Measurements from ENCODE around the gene ST6GALNAC6. TPM values are rescaled to one million over a fixed set of nuclear protein-coding genes. Genes with fewer than 3 reads are reported as not detected.

ST6GALNAC6 gene
- total and polyA plus RNA-seq, 2 of the 4 experiments (the other 2 are of a cell fraction): 35.7 to 48.6 TPM

GRCh38 chr9:127946728-127947127 lies 47.3 kb upstream of the ST6GALNAC6 start:
- H3K9ac ChIP-seq (ENCODE audit: low read depth, low read length): no peak overlapping the region
- no peak for DNase-seq
- H2AFZ ChIP-seq (replicated peaks; ENCODE audit: low read length, poor library complexity): no peak overlapping the region
- peaks cover 0 to 26% of the 10 kb centered on the region in 2 experiments; a peak in 3 of 4 replicates for H3K79me1 ChIP-seq (ENCODE audit: low read depth in 1 of 2, low read length in 2 of 2)
- peak overlapping the region; percentile 86 for H2AK9ac ChIP-seq (replicated peaks; ENCODE audit: low read depth, low read length, poor library complexity)
- H3K23ac ChIP-seq (ENCODE audit: low read depth, low read length): no peak overlapping the region
- WGBS, 2 experiments (ENCODE audit: extremely low coverage in 2 of 2, insufficient read length in 1 of 2): 80% methylated on average over 1 of the region's 3 CpGs; no CpG with 5 or more reads in 1 of the 2 experiments
- no peaks in the 10 kb centered on the region for H3K9me3 ChIP-seq (ENCODE audit: control insufficient read depth, insufficient read depth, low read length)
- peaks cover 6% of the 10 kb centered on the region; the same call in 1 of the 2 replicates for H3K9me1 ChIP-seq (ENCODE audit: insufficient read depth, low read length)
- no peak for ATAC-seq (ENCODE audit: low read depth)
- H3K36me3 ChIP-seq (ENCODE audit: control insufficient read depth, insufficient read depth, low read length): peaks cover 33% of the 10 kb centered on the region
- no peak overlapping the region for H3K4ac ChIP-seq (ENCODE audit: low read depth, low read length)
- no peak overlapping the region for H3K18ac ChIP-seq (ENCODE audit: low read depth, low read length)
- no peak overlapping the region for H3K4me2 ChIP-seq (ENCODE audit: low read depth, low read length)
- no peak overlapping the region for H2BK5ac ChIP-seq (ENCODE audit: low read depth, low read length, poor library complexity, severe bottlenecking)
- no peak overlapping the region for H2AK5ac ChIP-seq (ENCODE audit: low read depth, low read length)
- in situ Hi-C loops (cut with MboI; ENCODE audit: low sequenced_read_pairs) (no loop called here), dilution Hi-C loops (cut with HindIII; ENCODE audit: low sequenced_read_pairs, unreplicated experiment) (no loop called here), intact Hi-C loops (cut with micrococcal nuclease) (no loop called here)
- no peak overlapping the region for H3K4me3 ChIP-seq (ENCODE audit: insufficient read depth, low read depth, low read length)
- no peak overlapping the region for H2BK20ac ChIP-seq (ENCODE audit: low read depth, low read length)
- peak; percentile 44; the same call in 1 of the 2 replicates for TF ChIP-seq USF2 (IDR thresholded peaks at IDR 0.05; ENCODE audit: low read depth, low read length)
- no peak for TF ChIP-seq FOS (IDR thresholded peaks at IDR 0.05; ENCODE audit: low read depth, low read length)
- no peak overlapping the region for H3K27ac ChIP-seq (ENCODE audit: insufficient read depth, low read length)
- no peak overlapping the region for H3K56ac ChIP-seq (ENCODE audit: extremely low read depth, insufficient read depth, low read length)
- ChIA-PET POLR2A (ENCODE audit: unreplicated experiment) (no interaction called here), CTCF (no interaction called here)
- H4K20me1 ChIP-seq (ENCODE audit: insufficient read depth, low read length): peaks cover 12% of the 10 kb centered on the region
- H4K91ac ChIP-seq (ENCODE audit: insufficient read depth, low read depth, low read length): no peak overlapping the region
- BruUV-seq (replicated peaks): no TSS peak
- H3K4me1 ChIP-seq (ENCODE audit: control insufficient read depth, insufficient read depth, low read length): peaks cover 5% of the 10 kb centered on the region; the same call in 1 of the 2 replicates
- no peak overlapping the region; the same call in 1 of the 2 replicates for H3K14ac ChIP-seq (replicated peaks; ENCODE audit: low read depth, low read length)
- H4K5ac ChIP-seq (ENCODE audit: low read depth, low read length): no peak overlapping the region
- no peak overlapping the region for H2BK15ac ChIP-seq (ENCODE audit: low read depth, low read length)
- H3K27me3 ChIP-seq (ENCODE audit: control insufficient read depth, insufficient read depth, low read length): no peaks in the 10 kb centered on the region
- no peak overlapping the region for H2BK120ac ChIP-seq (ENCODE audit: low read depth, low read length)
- no peak overlapping the region for H4K8ac ChIP-seq (ENCODE audit: low read depth in 2 of 2, low read length in 2 of 2)

Data from IMR-90 (cell line).